ENCODE results near the gene BLOC1S5.
"Not testable (repeated sequence)": the region's sequence is repeated elsewhere in the genome, so short reads cannot be mapped to it uniquely, and the experiment has no call there.

- TF ChIP-seq CEBPB (IDR thresholded peaks at IDR 0.05); CTCF (IDR thresholded peaks at IDR 0.05); JUN (IDR thresholded peaks at IDR 0.05); NFE2L2 (conservative IDR thresholded peaks at IDR 0.05; ENCODE audit: low read length): not testable (repeated sequence)
Observed at GRCh38 chr6:8045769-8046168, 18.4 kb downstream of the BLOC1S5 start.

All from A549 (cell line).